ENCODE measurements around the gene NRXN3.
"Not testable (repeated sequence)": the region's sequence is repeated elsewhere in the genome, so short reads cannot be mapped to it uniquely, and the experiment has no call there.

Gene NRXN3

DNA sequence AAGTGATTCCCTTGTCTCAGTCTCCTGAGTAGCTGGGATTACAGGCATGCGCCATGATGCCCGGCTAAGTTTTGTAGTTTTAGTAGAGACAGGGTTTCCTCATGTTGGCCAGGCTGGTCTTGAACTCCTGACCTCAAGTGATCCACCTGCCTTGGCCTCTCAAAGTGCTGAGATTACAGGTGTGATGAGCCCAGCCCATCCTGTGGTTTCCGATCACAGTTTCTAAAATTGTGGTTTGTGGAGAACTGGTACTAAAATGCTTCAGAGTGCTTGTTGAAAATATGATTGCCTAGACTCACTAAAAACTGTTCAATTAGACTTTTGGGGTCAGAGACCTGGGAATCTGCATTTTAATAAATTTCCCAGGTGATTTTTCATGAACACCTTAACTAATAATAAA, 267.3 kb downstream of the NRXN3 start:
- H3K36me3 ChIP-seq (ENCODE audit: control insufficient read depth in 4 of 4, insufficient read depth in 4 of 4, low read length in 3 of 4); H3K27ac ChIP-seq (ENCODE audit: insufficient read depth in 1 of 2, low read depth in 1 of 2, low read length in 2 of 2, poor library complexity in 1 of 2, severe bottlenecking in 2 of 2); CTCF ChIA-PET; H3K9me3 ChIP-seq (ENCODE audit: control extremely low read depth in 1 of 5, control insufficient read depth in 4 of 5, insufficient read depth in 2 of 5, low read depth in 1 of 5, low read length in 4 of 5); H3K4me3 ChIP-seq (ENCODE audit: control insufficient read depth in 1 of 7, extremely low read depth in 1 of 7, insufficient read depth in 4 of 7, low read depth in 2 of 7, low read length in 6 of 7); H3K27me3 ChIP-seq (replicated peaks in 2 of 5; ENCODE audit: control insufficient read depth in 4 of 5, insufficient read depth in 5 of 5, low read length in 4 of 5); POLR2A ChIA-PET; DNase-seq; H3K4me1 ChIP-seq (ENCODE audit: control extremely low read depth in 1 of 4, control insufficient read depth in 4 of 4, insufficient read depth in 4 of 4, low read length in 3 of 4): not testable (repeated sequence)
- no CpG with 5 or more reads among the region's 3 CpGs for WGBS (ENCODE audit: insufficient coverage)

DNA sequence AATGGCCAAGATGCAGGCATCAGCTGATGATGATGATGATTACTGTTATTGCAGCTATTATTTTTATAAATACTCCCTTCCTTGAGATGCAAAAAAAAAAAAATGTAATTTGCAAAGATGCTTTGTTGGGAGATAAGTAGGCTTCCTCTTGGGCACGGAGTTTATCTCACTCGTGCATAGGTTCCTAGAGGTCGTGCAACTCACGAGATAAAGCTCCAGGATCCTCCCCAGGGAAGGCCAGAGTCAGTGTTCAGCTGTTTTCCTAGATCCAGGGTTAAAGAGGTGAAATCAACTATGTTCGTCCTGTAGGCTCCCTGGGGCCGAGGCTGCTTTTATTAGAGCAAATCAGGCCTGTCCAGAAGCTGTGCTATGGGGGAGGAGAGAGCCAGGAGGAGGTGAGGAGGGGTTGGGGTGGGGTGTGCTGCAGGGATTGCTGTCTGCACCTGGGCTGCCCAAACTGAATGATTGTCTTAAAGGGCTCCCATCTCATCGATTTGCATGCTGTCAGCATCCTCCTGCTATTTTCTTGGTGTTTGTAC, 270.3 kb downstream of the NRXN3 start:
- Histone ChIP-seq H3K9me3 (ENCODE audit: control extremely low read depth in 1 of 5, control insufficient read depth in 4 of 5, insufficient read depth in 2 of 5, low read depth in 1 of 5, low read length in 4 of 5) (no peaks in the 10 kb centered on the region), H3K27me3 (replicated peaks in 2 of 5; ENCODE audit: control insufficient read depth in 4 of 5, insufficient read depth in 5 of 5, low read length in 4 of 5) (peaks cover 0 to 2% (median 0%) of the 10 kb centered on the region in 5 experiments), H3K4me3 (ENCODE audit: control insufficient read depth in 1 of 7, extremely low read depth in 1 of 7, insufficient read depth in 4 of 7, low read depth in 2 of 7, low read length in 6 of 7) (no peak overlapping the region), H3K36me3 (ENCODE audit: control insufficient read depth in 4 of 4, insufficient read depth in 4 of 4, low read length in 3 of 4) (no peaks in the 10 kb centered on the region), H3K4me1 (ENCODE audit: control extremely low read depth in 1 of 4, control insufficient read depth in 4 of 4, insufficient read depth in 4 of 4, low read length in 3 of 4) (no peaks in the 10 kb centered on the region), H3K27ac (ENCODE audit: insufficient read depth in 1 of 2, low read depth in 1 of 2, low read length in 2 of 2, poor library complexity in 1 of 2, severe bottlenecking in 2 of 2) (no peak overlapping the region)
- POLR2A ChIA-PET, result no interaction called here
- CTCF ChIA-PET, result interaction anchor here (2.2 kb wide), 1 partner anchor 8 kb away, joined by 6 read pairs; no protein-coding TSS in a partner anchor
- 77% methylated on average over 6 of the region's 7 CpGs for WGBS (ENCODE audit: insufficient coverage)
- DNase-seq, result no peak

DNA sequence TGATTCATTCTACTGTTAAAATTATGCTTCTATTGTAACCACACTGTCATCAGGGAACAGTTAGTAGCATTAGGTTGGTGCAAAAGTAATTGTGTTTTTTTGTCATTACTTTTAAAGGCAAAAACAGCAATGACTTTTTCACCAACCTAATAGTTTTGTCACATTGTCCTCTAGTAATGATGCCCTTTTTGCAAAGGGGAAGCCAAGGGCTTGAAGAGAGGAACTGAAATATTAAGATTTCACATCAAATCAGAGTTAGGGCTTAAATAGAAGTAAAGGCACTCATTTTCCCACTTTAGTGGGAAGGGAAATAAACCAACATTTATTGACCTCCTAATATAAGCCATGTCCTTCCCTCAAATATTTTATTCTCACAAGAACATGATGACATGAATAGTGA, 273.7 kb downstream of the NRXN3 start:
- no peak for DNase-seq
- H3K27ac ChIP-seq (ENCODE audit: insufficient read depth in 1 of 2, low read depth in 1 of 2, low read length in 2 of 2, poor library complexity in 1 of 2, severe bottlenecking in 2 of 2), result no peak overlapping the region
- no peak overlapping the region for H3K4me3 ChIP-seq (ENCODE audit: control insufficient read depth in 1 of 7, extremely low read depth in 1 of 7, insufficient read depth in 4 of 7, low read depth in 2 of 7, low read length in 6 of 7)
- H3K27me3 ChIP-seq (replicated peaks in 2 of 5; ENCODE audit: control insufficient read depth in 4 of 5, insufficient read depth in 5 of 5, low read length in 4 of 5), result peaks cover 0 to 2% (median 0%) of the 10 kb centered on the region in 5 experiments
- no peaks in the 10 kb centered on the region for H3K4me1 ChIP-seq (ENCODE audit: control extremely low read depth in 1 of 4, control insufficient read depth in 4 of 4, insufficient read depth in 4 of 4, low read length in 3 of 4)
- ChIA-PET POLR2A (no interaction called here), CTCF (interaction anchor here (0.9 kb wide), 1 partner anchor 9 kb away, joined by 3 read pairs; no protein-coding TSS in a partner anchor)
- no peaks in the 10 kb centered on the region for H3K36me3 ChIP-seq (ENCODE audit: control insufficient read depth in 4 of 4, insufficient read depth in 4 of 4, low read length in 3 of 4)
- H3K9me3 ChIP-seq (ENCODE audit: control extremely low read depth in 1 of 5, control insufficient read depth in 4 of 5, insufficient read depth in 2 of 5, low read depth in 1 of 5, low read length in 4 of 5), result no peaks in the 10 kb centered on the region

- no peaks in the 10 kb centered on the region for H3K36me3 ChIP-seq (ENCODE audit: control insufficient read depth in 4 of 4, insufficient read depth in 4 of 4, low read length in 3 of 4)
- H3K4me3 ChIP-seq (ENCODE audit: control insufficient read depth in 1 of 7, extremely low read depth in 1 of 7, insufficient read depth in 4 of 7, low read depth in 2 of 7, low read length in 6 of 7), result no peak overlapping the region
- no peaks in the 10 kb centered on the region for H3K4me1 ChIP-seq (ENCODE audit: control extremely low read depth in 1 of 4, control insufficient read depth in 4 of 4, insufficient read depth in 4 of 4, low read length in 3 of 4)
- CTCF ChIA-PET, result interaction anchor here (1.5 kb wide), 1 partner anchor 123 kb away, joined by 3 read pairs; no protein-coding TSS in a partner anchor
- peak in 1 of 3 donors; percentile 12 for DNase-seq
- POLR2A ChIA-PET, result no interaction called here
- no peak overlapping the region for H3K27ac ChIP-seq (ENCODE audit: insufficient read depth in 1 of 2, low read depth in 1 of 2, low read length in 2 of 2, poor library complexity in 1 of 2, severe bottlenecking in 2 of 2)
- peaks cover 0 to 2% (median 0%) of the 10 kb centered on the region in 5 experiments for H3K27me3 ChIP-seq (replicated peaks in 2 of 5; ENCODE audit: control insufficient read depth in 4 of 5, insufficient read depth in 5 of 5, low read length in 4 of 5)
- no peaks in the 10 kb centered on the region for H3K9me3 ChIP-seq (ENCODE audit: control extremely low read depth in 1 of 5, control insufficient read depth in 4 of 5, insufficient read depth in 2 of 5, low read depth in 1 of 5, low read length in 4 of 5)
- 100% methylated on average over 2 of the region's 3 CpGs for WGBS (ENCODE audit: insufficient coverage)
These were observed 275.1 kb downstream of the NRXN3 start for GRCh38 chr14:78445275-78445674.

DNA sequence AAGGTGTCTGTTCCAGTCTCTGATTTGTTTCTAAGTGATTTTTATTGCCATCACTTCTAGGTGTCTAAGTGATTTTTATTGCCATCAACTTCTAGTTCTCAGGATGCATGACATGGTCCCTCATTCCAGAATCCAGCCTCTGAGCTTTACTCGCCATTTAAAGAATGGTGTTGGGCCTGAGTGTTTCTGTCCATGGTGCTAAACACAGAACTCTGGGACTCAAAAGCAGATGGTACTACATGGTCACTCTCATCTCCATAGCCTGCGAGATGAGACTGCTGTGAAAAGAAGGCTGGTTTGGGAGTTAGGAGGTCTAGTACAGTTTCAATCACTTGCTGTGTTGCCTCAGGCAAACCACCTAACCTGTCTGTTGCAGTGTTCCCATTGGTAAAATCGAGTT, 276.6 kb downstream of the NRXN3 start:
- Histone ChIP-seq H3K27me3 (replicated peaks in 2 of 5; ENCODE audit: control insufficient read depth in 4 of 5, insufficient read depth in 5 of 5, low read length in 4 of 5) (peaks cover 0 to 2% (median 0%) of the 10 kb centered on the region in 5 experiments), H3K4me3 (ENCODE audit: control insufficient read depth in 1 of 7, extremely low read depth in 1 of 7, insufficient read depth in 4 of 7, low read depth in 2 of 7, low read length in 6 of 7) (no peak overlapping the region), H3K4me1 (ENCODE audit: control extremely low read depth in 1 of 4, control insufficient read depth in 4 of 4, insufficient read depth in 4 of 4, low read length in 3 of 4) (no peaks in the 10 kb centered on the region), H3K36me3 (ENCODE audit: control insufficient read depth in 4 of 4, insufficient read depth in 4 of 4, low read length in 3 of 4) (no peaks in the 10 kb centered on the region), H3K27ac (ENCODE audit: insufficient read depth in 1 of 2, low read depth in 1 of 2, low read length in 2 of 2, poor library complexity in 1 of 2, severe bottlenecking in 2 of 2) (no peak overlapping the region), H3K9me3 (ENCODE audit: control extremely low read depth in 1 of 5, control insufficient read depth in 4 of 5, insufficient read depth in 2 of 5, low read depth in 1 of 5, low read length in 4 of 5) (no peaks in the 10 kb centered on the region)
- ChIA-PET CTCF (no interaction called here), POLR2A (no interaction called here)
- WGBS (ENCODE audit: insufficient coverage), result 93% methylated on average over 2 of the region's 3 CpGs
- no peak for DNase-seq

DNA sequence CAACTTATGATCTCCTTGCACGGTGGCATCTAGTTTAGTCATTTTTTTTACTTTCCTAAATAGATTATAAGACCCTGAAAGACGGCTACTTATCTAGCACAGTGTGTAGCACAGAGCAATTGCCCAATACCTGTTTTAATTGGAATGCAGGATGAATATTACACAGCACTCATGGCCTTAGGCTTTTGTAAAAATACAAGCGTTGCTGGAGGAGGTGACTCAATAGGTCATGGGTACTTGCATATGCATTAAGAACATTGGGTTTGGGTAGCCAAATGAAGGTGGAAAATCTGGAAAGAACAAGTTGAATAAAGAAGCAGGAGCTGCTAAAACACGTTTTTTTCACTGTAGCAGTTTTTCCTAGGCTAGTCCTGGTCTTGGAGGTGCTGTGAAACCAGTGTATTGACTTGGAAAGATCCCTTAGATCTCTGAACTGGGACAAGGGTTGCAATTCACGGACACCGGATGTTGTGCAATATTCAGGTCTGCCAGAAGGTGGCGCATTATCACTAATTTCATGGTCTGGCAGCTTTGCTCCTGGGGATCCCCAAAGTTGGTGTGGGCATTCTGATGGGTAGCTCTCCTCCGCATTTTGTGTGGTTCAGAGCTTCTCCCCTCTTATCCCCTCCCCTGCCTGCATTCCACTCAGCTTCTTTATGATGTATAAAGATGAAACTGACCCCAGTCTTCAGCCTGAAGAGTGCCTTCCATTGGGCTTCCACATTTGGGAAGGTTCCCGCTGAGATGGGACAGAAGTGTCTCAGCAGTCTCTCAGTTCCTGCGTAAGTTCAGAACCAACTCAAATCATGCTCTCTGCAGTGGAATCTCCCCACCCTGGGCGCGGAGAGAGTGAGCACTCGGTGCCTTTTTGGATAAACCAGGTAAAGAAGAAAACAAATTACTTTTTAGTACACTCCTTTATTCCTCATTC, 278.3 kb downstream of the NRXN3 start:
- ChIA-PET POLR2A (no interaction called here), CTCF (interaction anchor here (1.3 to 1.5 kb wide), 4 partner anchors 9 to 426 kb away, joined by 3 to 6 read pairs (median 4); no protein-coding TSS in a partner anchor)
- Histone ChIP-seq H3K4me1 (ENCODE audit: control extremely low read depth in 1 of 4, control insufficient read depth in 4 of 4, insufficient read depth in 4 of 4, low read length in 3 of 4) (no peaks in the 10 kb centered on the region), H3K27ac (ENCODE audit: insufficient read depth in 1 of 2, low read depth in 1 of 2, low read length in 2 of 2, poor library complexity in 1 of 2, severe bottlenecking in 2 of 2) (no peak overlapping the region), H3K36me3 (ENCODE audit: control insufficient read depth in 4 of 4, insufficient read depth in 4 of 4, low read length in 3 of 4) (no peaks in the 10 kb centered on the region), H3K4me3 (ENCODE audit: control insufficient read depth in 1 of 7, extremely low read depth in 1 of 7, insufficient read depth in 4 of 7, low read depth in 2 of 7, low read length in 6 of 7) (no peak overlapping the region), H3K9me3 (ENCODE audit: control extremely low read depth in 1 of 5, control insufficient read depth in 4 of 5, insufficient read depth in 2 of 5, low read depth in 1 of 5, low read length in 4 of 5) (no peaks in the 10 kb centered on the region), H3K27me3 (replicated peaks in 2 of 5; ENCODE audit: control insufficient read depth in 4 of 5, insufficient read depth in 5 of 5, low read length in 4 of 5) (peaks cover 0 to 2% (median 0%) of the 10 kb centered on the region in 5 experiments)
- DNase-seq, result peak; percentile 31 to 54 (median 41)
- 54% methylated on average over 10 of the region's 13 CpGs for WGBS (ENCODE audit: insufficient coverage)

GRCh38 chr14:78450669-78451318, 280.6 kb downstream of the NRXN3 start:
- POLR2A ChIA-PET, result no interaction called here
- H3K4me1 ChIP-seq (ENCODE audit: control extremely low read depth in 1 of 4, control insufficient read depth in 4 of 4, insufficient read depth in 4 of 4, low read length in 3 of 4), result no peaks in the 10 kb centered on the region
- 100% methylated on average over 1 of the region's 6 CpGs for WGBS (ENCODE audit: insufficient coverage)
- DNase-seq, result peak in 2 of 3 donors; percentile 18 to 30
- H3K27me3 ChIP-seq (replicated peaks in 2 of 5; ENCODE audit: control insufficient read depth in 4 of 5, insufficient read depth in 5 of 5, low read length in 4 of 5), result no peaks in the 10 kb centered on the region
- CTCF ChIA-PET, result interaction anchor here (1.0 kb wide), 1 partner anchor 147 kb away, joined by 4 read pairs; no protein-coding TSS in a partner anchor
- no peaks in the 10 kb centered on the region for H3K9me3 ChIP-seq (ENCODE audit: control extremely low read depth in 1 of 5, control insufficient read depth in 4 of 5, insufficient read depth in 2 of 5, low read depth in 1 of 5, low read length in 4 of 5)
- H3K4me3 ChIP-seq (ENCODE audit: control insufficient read depth in 1 of 7, extremely low read depth in 1 of 7, insufficient read depth in 4 of 7, low read depth in 2 of 7, low read length in 6 of 7), result no peak overlapping the region
- no peaks in the 10 kb centered on the region for H3K36me3 ChIP-seq (ENCODE audit: control insufficient read depth in 4 of 4, insufficient read depth in 4 of 4, low read length in 3 of 4)
- no peak overlapping the region for H3K27ac ChIP-seq (ENCODE audit: insufficient read depth in 1 of 2, low read depth in 1 of 2, low read length in 2 of 2, poor library complexity in 1 of 2, severe bottlenecking in 2 of 2)

All from common myeloid progenitor, CD34-positive (primary cell).